HepG2 (cell line): ENCODE data around the gene CITED2. TPM values are rescaled to one million over a fixed set of nuclear protein-coding genes. Genes with fewer than 3 reads are reported as not detected.

Experiments used
- ARNT2 ChIP-seq: sonication (generic); formaldehyde crosslinking; IDR thresholded peaks from 2 replicates; pipeline ENCODE4 v1.8.0; 2022; ENCODE audit warnings: mild to moderate bottlenecking, low read depth, missing genetic modification reagents, moderate library complexity
- BORCS8-MEF2B ChIP-seq: sonication (generic); formaldehyde crosslinking; IDR thresholded peaks from 2 replicates; pipeline ENCODE4 v1.8.0; 2022; ENCODE audit warnings: mild to moderate bottlenecking, missing genetic modification reagents
- CAMTA2 ChIP-seq: sonication (generic); formaldehyde crosslinking; IDR thresholded peaks from 2 replicates; pipeline ENCODE4 v1.4.0; 2020; ENCODE audit warnings: mild to moderate bottlenecking, missing genetic modification reagents, borderline replicate concordance
- DNMT3B ChIP-seq: conservative IDR thresholded peaks from 2 replicates; pipeline ENCODE4 v1.6.1; 2016; ENCODE audit warnings: missing biosample characterization, control low read depth
- ELK4 ChIP-seq: sonication (generic); formaldehyde crosslinking; IDR thresholded peaks from 2 replicates; pipeline ENCODE4 v1.9.0; 2021; ENCODE audit warnings: missing genetic modification reagents, borderline replicate concordance
- FOXP4 ChIP-seq: sonication (generic); formaldehyde crosslinking; IDR thresholded peaks from 2 replicates; pipeline ENCODE4 v1.4.0; 2020; ENCODE audit warnings: missing genetic modification reagents
- HNRNPUL1 ChIP-seq: fragments of 200-400 bp; formaldehyde crosslinking; IDR thresholded peaks from 2 replicates; pipeline ENCODE4 v1.6.1; 2017; ENCODE audit warnings: low read depth, mild to moderate bottlenecking, low read length, moderate library complexity
- KMT2B ChIP-seq: IDR thresholded peaks from 2 replicates; pipeline ENCODE4 v1.6.1; 2016; ENCODE audit warnings: missing genetic modification reagents, missing compliant biosample characterization
- MIXL1 ChIP-seq: IDR thresholded peaks from 2 replicates; pipeline ENCODE4 v1.6.1; 2016
- SOX6 ChIP-seq, 2 experiments: fragments of 450-650 bp in 1 of 2; sonication (generic) in 1 of 2; formaldehyde crosslinking in 1 of 2; IDR thresholded peaks; 2 replicates each; pipeline versions ENCODE4 v1.4.0 to v1.6.1; 2017 to 2020; ENCODE audit warnings: antibody characterized with exemption in 1 of 2, mild to moderate bottlenecking in 1 of 2, missing genetic modification reagents in 1 of 2
- SP1 ChIP-seq, 2 experiments: fragments of 450-650 bp in 1 of 2; sonication (generic) in 1 of 2; formaldehyde crosslinking in 1 of 2; IDR thresholded peaks; 2 replicates each; pipeline versions ENCODE4 v1.4.0 to v1.6.1; 2016 to 2020; ENCODE audit warnings: missing genetic modification reagents in 1 of 2
- SPEN ChIP-seq: sonication (generic); formaldehyde crosslinking; IDR thresholded peaks from 2 replicates; pipeline ENCODE4 v1.5.1; 2020; ENCODE audit warnings: low read depth, mild to moderate bottlenecking, missing genetic modification reagents
- TCF7 ChIP-seq: sonication (generic); IDR thresholded peaks from 2 replicates; pipeline ENCODE4 v1.6.1; 2016; ENCODE audit warnings: antibody characterized with exemption, low read depth
- ZBTB21 ChIP-seq: sonication (generic); formaldehyde crosslinking; IDR thresholded peaks from 2 replicates; pipeline ENCODE4 v1.4.0; 2020; ENCODE audit warnings: missing genetic modification reagents
- ZKSCAN8 ChIP-seq: IDR thresholded peaks from 2 replicates; pipeline ENCODE4 v1.6.1; 2016; ENCODE audit warnings: borderline replicate concordance, missing genetic modification reagents, missing compliant biosample characterization
- ZNF251 ChIP-seq: sonication (generic); formaldehyde crosslinking; IDR thresholded peaks from 2 replicates; pipeline ENCODE4 v1.9.0; 2021; ENCODE audit warnings: mild to moderate bottlenecking, missing genetic modification reagents
- ZNF256 ChIP-seq: sonication (generic); formaldehyde crosslinking; conservative IDR thresholded peaks from 2 replicates; pipeline ENCODE4 v1.4.0; 2020; ENCODE audit warnings: missing genetic modification reagents
- ZNF577 ChIP-seq: sonication (generic); formaldehyde crosslinking; IDR thresholded peaks from 2 replicates; pipeline ENCODE4 v1.4.0; 2020; ENCODE audit warnings: mild to moderate bottlenecking, low read depth, missing genetic modification reagents, borderline replicate concordance
- ZNF776 ChIP-seq: sonication (generic); formaldehyde crosslinking; IDR thresholded peaks from 2 replicates; pipeline ENCODE4 v1.4.0; 2020; ENCODE audit warnings: mild to moderate bottlenecking, missing genetic modification reagents
- ZNF800 ChIP-seq: sonication (generic); formaldehyde crosslinking; IDR thresholded peaks from 2 replicates; pipeline ENCODE4 v1.4.0; 2020; ENCODE audit warnings: missing genetic modification reagents
- ZSCAN5A ChIP-seq: sonication (generic); formaldehyde crosslinking; IDR thresholded peaks from 2 replicates; pipeline ENCODE4 v1.8.0; 2022; ENCODE audit warnings: mild to moderate bottlenecking, missing genetic modification reagents, borderline replicate concordance
- polyA plus RNA-seq, 8 experiments: library from polyadenylated mRNA; depleted of rRNA in 3 of 8; stranded (reverse) in 7 of 8; unstranded in 1 of 8; fragments of >200 nt; fragmentation: Illumina TruSeq in 4 of 8; extraction: Trizol in 4 of 8; gene quantifications; 2 replicates each; pipeline versions ENCODE4 v1.2.1 to v1.2.3, GENCODE V29; 2011 to 2016; ENCODE audit warnings: low read depth in 4 of 8, missing spikeins in 1 of 8, mixed read lengths in 1 of 8; ENCODE audit not compliant: insufficient read depth in 1 of 8
- total RNA-seq, 5 experiments: library from RNA; depleted of rRNA; stranded (reverse); fragments of >200 nt; fragmentation: Illumina TruSeq; extraction: Trizol; gene quantifications; 2 replicates each; pipeline ENCODE4 v1.2.3, GENCODE V29; 2016; ENCODE audit warnings: low read depth in 1 of 5

Gene CITED2
- total and polyA plus RNA-seq, 2 of the 13 experiments (the other 11 are each of a cell fraction or from before 2014, with no cell fraction given): 17.6 to 57.2 TPM

GRCh38 chr6:139375226-139376016 is 973 bp upstream of the CITED2 start (continued):
- peak; percentile 72 for TF ChIP-seq MIXL1
- TF ChIP-seq TCF7: no peak
- peak; percentile 88 for TF ChIP-seq DNMT3B (CRISPR knock-in tag)
- TF ChIP-seq ZBTB21: peak; percentile 34; the same call in 1 of the 2 replicates
- no peak; the same call in 1 of the 2 replicates for TF ChIP-seq ZNF776 (CRISPR knock-in tag)
- TF ChIP-seq ARNT2 (CRISPR knock-in tag): peak; percentile 84
- peak; percentile 76 for TF ChIP-seq KMT2B (CRISPR knock-in tag)
- TF ChIP-seq ZKSCAN8 (CRISPR knock-in tag): peak; percentile 91
- TF ChIP-seq HNRNPUL1: no peak
- TF ChIP-seq ZSCAN5A: peak; percentile 73; the same call in 1 of the 2 replicates
- peak; percentile 57 for TF ChIP-seq BORCS8-MEF2B (CRISPR knock-in tag)
- TF ChIP-seq CAMTA2: 0 out of 2 replicates have a peak, but pooled peaks have one; percentile 16
- peak; percentile 97 for TF ChIP-seq FOXP4 (CRISPR knock-in tag)
- TF ChIP-seq ZNF251 (CRISPR knock-in tag): 0 out of 2 replicates have a peak, but pooled peaks have one; percentile 40
- peak; percentile 14 for TF ChIP-seq ZNF800 (CRISPR knock-in tag)
- peak; percentile 12; the same call in 1 of the 2 replicates for TF ChIP-seq ZNF256 (CRISPR knock-in tag)
- TF ChIP-seq SPEN (CRISPR knock-in tag): peak; percentile 83
- TF ChIP-seq ZNF577 (CRISPR knock-in tag): peak; percentile 63; the same call in 1 of the 2 replicates
- no peak for TF ChIP-seq ELK4
- TF ChIP-seq SP1 (IDR thresholded peaks at IDR 0.05): no peak
- TF ChIP-seq SP1 (CRISPR knock-in tag; IDR thresholded peaks at IDR 0.05): peak; percentile 37
- no peak for TF ChIP-seq SOX6 (IDR thresholded peaks at IDR 0.05)
- peak; percentile 85 for TF ChIP-seq SOX6 (CRISPR knock-in tag; IDR thresholded peaks at IDR 0.05)
